ENCODE measurements around the gene YPEL1. TPM values are rescaled to one million over a fixed set of nuclear protein-coding genes. Genes with fewer than 3 reads are reported as not detected.

YPEL1 gene
- total RNA-seq, 1 donor from 2014 or later: 19.5 TPM

GRCh38 chr22:21686193-21686608 lies 49.4 kb downstream of the YPEL1 start:
- Mint-ChIP-seq H3K27ac (ENCODE audit: unreplicated experiment) (no peak overlapping the region), H3K9me3 (no peaks in the 10 kb centered on the region), H3K27me3 (ENCODE audit: low read depth) (no peaks in the 10 kb centered on the region), H3K4me1 (no peaks in the 10 kb centered on the region), H3K36me3 (ENCODE audit: low read depth) (peaks cover 6% of the 10 kb centered on the region), H3K4me3 (no peak overlapping the region)
- no peak for DNase-seq (ENCODE audit: low read depth, low spot score)
- no peak for TF ChIP-seq CTCF (conservative IDR thresholded peaks at IDR 0.05)

DNA sequence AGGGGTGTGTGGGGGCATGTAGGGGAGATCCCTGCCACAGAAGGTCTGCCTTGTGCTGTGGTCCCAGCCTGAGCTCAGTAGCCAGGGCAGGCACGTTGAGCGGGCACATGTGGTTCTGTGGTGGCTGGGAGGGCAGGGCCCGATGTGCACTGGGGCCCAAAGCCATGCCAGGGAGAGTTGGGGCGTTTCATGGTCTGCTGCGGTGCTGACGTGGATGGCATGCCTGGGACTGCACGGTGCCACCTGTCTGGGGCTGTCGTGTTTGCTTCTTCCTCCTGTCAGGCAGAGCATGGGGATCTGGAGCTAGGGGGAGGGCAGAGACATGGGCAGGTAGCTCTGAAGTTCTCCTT lies 50.5 kb downstream of the YPEL1 start:
- Mint-ChIP-seq H3K4me3 (no peak overlapping the region), H3K9me3 (no peaks in the 10 kb centered on the region), H3K27ac (ENCODE audit: unreplicated experiment) (no peak overlapping the region), H3K36me3 (ENCODE audit: low read depth) (peaks cover 6% of the 10 kb centered on the region), H3K27me3 (ENCODE audit: low read depth) (no peaks in the 10 kb centered on the region), H3K4me1 (no peaks in the 10 kb centered on the region)
- DNase-seq (ENCODE audit: low read depth, low spot score): no peak
- no peak for TF ChIP-seq CTCF (conservative IDR thresholded peaks at IDR 0.05)

DNA sequence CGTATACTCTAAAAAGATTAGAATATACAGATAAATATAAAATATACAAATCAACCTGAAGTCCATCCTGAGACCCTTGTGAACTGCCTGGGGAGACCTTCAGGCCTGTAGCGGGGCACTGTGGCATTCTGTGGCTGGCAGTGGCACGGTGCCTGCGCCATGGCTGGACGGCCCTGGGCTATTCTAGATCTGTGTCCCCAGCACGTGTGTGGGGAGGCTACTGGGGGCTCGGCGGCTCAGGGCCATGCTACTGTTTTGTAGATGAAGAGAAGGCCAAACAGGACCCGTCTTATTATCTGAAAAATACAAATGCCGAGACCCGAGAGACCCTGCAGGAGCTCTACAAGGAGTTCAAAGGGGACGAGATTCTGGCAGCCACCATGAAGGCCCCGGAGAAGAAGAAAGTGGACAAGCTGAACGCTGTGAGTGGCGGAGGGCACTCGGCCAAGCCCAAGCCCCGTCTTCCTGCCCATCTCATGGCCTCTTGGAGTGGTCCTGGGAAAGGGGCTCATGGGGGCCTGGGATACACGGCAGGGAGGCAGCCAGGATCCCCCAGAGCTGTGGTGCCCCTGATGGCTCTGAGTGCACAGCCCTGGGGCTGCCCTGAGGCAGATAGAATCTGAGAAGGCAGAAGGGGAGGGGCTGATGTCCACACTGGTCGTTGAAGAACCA lies 51.0 kb downstream of the YPEL1 start:
- H3K4me3 Mint-ChIP-seq: no peak overlapping the region
- TF ChIP-seq CTCF (conservative IDR thresholded peaks at IDR 0.05): no peak
- H3K9me3 Mint-ChIP-seq: no peaks in the 10 kb centered on the region
- no peaks in the 10 kb centered on the region for H3K27me3 Mint-ChIP-seq (ENCODE audit: low read depth)
- no peaks in the 10 kb centered on the region for H3K4me1 Mint-ChIP-seq
- H3K36me3 Mint-ChIP-seq (ENCODE audit: low read depth): peaks cover 4% of the 10 kb centered on the region
- no peak overlapping the region for H3K27ac Mint-ChIP-seq (ENCODE audit: unreplicated experiment)
- no peak for DNase-seq (ENCODE audit: low read depth, low spot score)

DNA sequence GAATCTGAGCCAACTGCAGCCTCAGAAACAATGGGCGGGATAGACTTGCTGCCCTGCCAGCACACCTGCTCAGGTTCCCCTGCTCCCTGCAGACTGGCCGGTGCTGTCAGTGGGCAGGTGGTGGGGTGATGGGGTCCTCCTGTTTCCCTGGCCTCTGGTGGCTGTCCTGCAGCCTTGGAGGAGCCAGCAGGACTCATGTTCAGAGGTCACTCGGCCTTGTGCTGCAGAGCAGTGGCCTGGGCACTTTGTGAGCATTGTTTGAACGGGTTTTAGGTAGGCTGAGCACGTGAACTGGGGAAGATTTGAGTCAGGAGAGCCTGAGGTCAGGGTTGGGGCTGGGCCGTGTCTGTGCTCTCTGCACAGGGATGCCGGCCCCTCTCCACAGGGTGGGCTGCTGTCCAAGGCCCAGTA lies 52.2 kb downstream of the YPEL1 start:
- no peak for DNase-seq (ENCODE audit: low read depth, low spot score)
- TF ChIP-seq CTCF (conservative IDR thresholded peaks at IDR 0.05): no peak
- H3K27ac Mint-ChIP-seq (ENCODE audit: unreplicated experiment): no peak overlapping the region
- no peaks in the 10 kb centered on the region for H3K27me3 Mint-ChIP-seq (ENCODE audit: low read depth)
- no peak overlapping the region for H3K4me3 Mint-ChIP-seq
- H3K4me1 Mint-ChIP-seq: no peaks in the 10 kb centered on the region
- peaks cover 5% of the 10 kb centered on the region for H3K36me3 Mint-ChIP-seq (ENCODE audit: low read depth)
- H3K9me3 Mint-ChIP-seq: no peaks in the 10 kb centered on the region

GRCh38 chr22:21682385-21683175 lies 53.0 kb downstream of the YPEL1 start:
- no peaks in the 10 kb centered on the region for H3K9me3 Mint-ChIP-seq
- no peak overlapping the region for H3K27ac Mint-ChIP-seq (ENCODE audit: unreplicated experiment)
- TF ChIP-seq CTCF (conservative IDR thresholded peaks at IDR 0.05): no peak
- H3K36me3 Mint-ChIP-seq (ENCODE audit: low read depth): peaks cover 6% of the 10 kb centered on the region
- no peaks in the 10 kb centered on the region for H3K27me3 Mint-ChIP-seq (ENCODE audit: low read depth)
- no peaks in the 10 kb centered on the region for H3K4me1 Mint-ChIP-seq
- H3K4me3 Mint-ChIP-seq: no peak overlapping the region
- no peak for DNase-seq (ENCODE audit: low read depth, low spot score)

All from neural crest cell (in vitro differentiated cells).